HepG2 (cell line): ENCODE results near the gene NCBP2. TPM values are rescaled to one million over a fixed set of nuclear protein-coding genes. Genes with fewer than 3 reads are reported as not detected.

Experiments
- ATAC-seq: fragments of 200-7000 bp; cut with Tn5 transposase; 3 replicates; pipeline ENCODE4 v1.9.1; 2020; ENCODE audit warnings: mild to moderate bottlenecking, moderate library complexity
- BruUV-seq: library from RNA; stranded (reverse); fragments of 400-500 nt; replicated peaks from 2 replicates; lab custom pipeline; 2021; lab: Mats Ljungman, UMichigan
- CTCF ChIA-PET: fragments of 300-600 bp; formaldehyde crosslinking; extraction: SDS; loops from one replicate; lab custom pipeline; 2021; ENCODE audit warnings: low total read pairs, inconsistent platforms, low intra/inter-chr PET ratio; lab: Yijun Ruan, JAX
- POLR2A ChIA-PET: fragments of 350-600 bp; sonication (Branson Sonifier 250); formaldehyde crosslinking; loops from one replicate; lab custom pipeline; 2020; ENCODE audit warnings: antibody characterized with exemption, inconsistent platforms; lab: Yijun Ruan, JAX
- DNase-seq: peaks from one replicate; pipeline ENCODE4 v3.0.0-alpha.2; 2015; ENCODE audit warnings: low spot score
- FAIRE-seq: peaks from 3 replicates; lab custom pipeline; 2011; peaks lifted over from hg19 to GRCh38; lab: Jason Lieb, UNC
- H2AFZ ChIP-seq: one replicate; pipeline ENCODE4 v1.6.1; 2011; ENCODE audit warnings: low read length, inconsistent platforms
- H3K27ac ChIP-seq: fragments of 300-600 bp; 3 replicates; pipeline ENCODE4 v1.8.0; 2011; ENCODE audit warnings: mixed run types, mild to moderate bottlenecking, mixed read lengths, low read length, inconsistent platforms; ENCODE audit not compliant: insufficient read depth; ENCODE audit errors: extremely low read length
- H3K27me3 ChIP-seq, 2 experiments: fragments of 200-600 bp in 1 of 2; 2 replicates in 1 of 2; 3 replicates in 1 of 2; pipeline versions ENCODE4 v1.6.0 to v1.8.0; 2011; ENCODE audit warnings: low read length in 2 of 2, mild to moderate bottlenecking in 2 of 2, moderate library complexity in 2 of 2, inconsistent platforms in 1 of 2; ENCODE audit not compliant: insufficient read depth in 2 of 2, control insufficient read depth in 1 of 2
- H3K36me3 ChIP-seq, 2 experiments: fragments of 200-600 bp in 1 of 2; replicated peaks in 1 of 2; 2 replicates in 1 of 2; 3 replicates in 1 of 2; pipeline versions ENCODE4 v1.5.1 to v1.8.0; 2011; ENCODE audit warnings: low read length in 2 of 2, inconsistent platforms in 1 of 2; ENCODE audit not compliant: insufficient read depth in 2 of 2, control insufficient read depth in 1 of 2
- H3K4me1 ChIP-seq: 2 replicates; pipeline ENCODE4 v1.5.1; 2012; ENCODE audit warnings: low read length, inconsistent platforms; ENCODE audit not compliant: insufficient read depth
- H3K4me2 ChIP-seq: 2 replicates; pipeline ENCODE4 v1.6.0; 2011; ENCODE audit warnings: low read depth, low read length, inconsistent platforms
- H3K4me3 ChIP-seq, 3 experiments: fragments of 200-600 bp in 1 of 3; sonication (generic), shearing (Covaris generic) in 1 of 3; replicated peaks in 1 of 3; 2 replicates each; pipeline ENCODE4 v1.5.1; 2011 to 2016; ENCODE audit warnings: low read length in 3 of 3, inconsistent platforms in 2 of 3, low read depth in 2 of 3, mild to moderate bottlenecking in 2 of 3, control low read depth in 1 of 3, mixed read lengths in 1 of 3; ENCODE audit not compliant: insufficient read depth in 1 of 3
- H3K79me2 ChIP-seq: one replicate; pipeline ENCODE4 v1.6.1; 2011; ENCODE audit warnings: low read length, inconsistent platforms; ENCODE audit not compliant: insufficient read depth
- H3K9ac ChIP-seq: 2 replicates; pipeline ENCODE4 v1.6.0; 2011; ENCODE audit warnings: mild to moderate bottlenecking, low read depth, low read length, inconsistent platforms; ENCODE audit not compliant: insufficient read depth
- H3K9me3 ChIP-seq: 2 replicates; pipeline ENCODE4 v1.5.1; 2012; ENCODE audit warnings: mild to moderate bottlenecking, low read length
- H4K20me1 ChIP-seq: 2 replicates; pipeline ENCODE4 v1.6.0; 2011; ENCODE audit warnings: inconsistent platforms, mild to moderate bottlenecking, low read length, moderate library complexity; ENCODE audit not compliant: insufficient read depth
- BRD4 ChIP-seq: sonication (generic); formaldehyde crosslinking; IDR thresholded peaks from 2 replicates; pipeline ENCODE4 v1.4.0; 2020; ENCODE audit warnings: missing genetic modification reagents
- CEBPB ChIP-seq: IDR thresholded peaks from 2 replicates; pipeline ENCODE4 v1.6.1; 2011; ENCODE audit warnings: low read depth, low read length, improper control_type of control experiment, borderline replicate concordance
- CHCHD3 ChIP-seq: sonication (generic); formaldehyde crosslinking; IDR thresholded peaks from 2 replicates; pipeline ENCODE4 v1.8.0; 2022; ENCODE audit warnings: mild to moderate bottlenecking, missing genetic modification reagents, moderate library complexity
- CTCF ChIP-seq: sonication (generic); formaldehyde crosslinking; IDR thresholded peaks from 2 replicates; pipeline ENCODE4 v1.5.0; 2020; ENCODE audit warnings: mild to moderate bottlenecking, missing genetic modification reagents, moderate library complexity
- MBNL3 ChIP-seq: fragments of 250-450 bp; sonication (Bioruptor Pico); conservative IDR thresholded peaks from 2 replicates; pipeline ENCODE4 v1.8.0; 2022; ENCODE audit warnings: mild to moderate bottlenecking, inconsistent platforms
- POGK ChIP-seq: sonication (generic); formaldehyde crosslinking; conservative IDR thresholded peaks from 2 replicates; pipeline ENCODE4 v1.8.0; 2022; ENCODE audit warnings: mild to moderate bottlenecking, moderate library complexity, missing genetic modification reagents
- TAF1 ChIP-seq: sonication (generic); formaldehyde crosslinking; IDR thresholded peaks from 2 replicates; pipeline ENCODE4 v1.4.0; 2020; ENCODE audit warnings: missing genetic modification reagents
- ZBTB10 ChIP-seq: sonication (generic); formaldehyde crosslinking; IDR thresholded peaks from 2 replicates; pipeline ENCODE4 v1.4.0; 2020; ENCODE audit warnings: missing genetic modification reagents, borderline replicate concordance
- ZNF562 ChIP-seq: sonication (generic); formaldehyde crosslinking; IDR thresholded peaks from 2 replicates; pipeline ENCODE4 v1.8.0; 2022; ENCODE audit warnings: missing genetic modification reagents, borderline replicate concordance
- ZNF580 ChIP-seq: IDR thresholded peaks from 2 replicates; pipeline ENCODE4 v1.6.1; 2016; ENCODE audit warnings: low read depth, borderline replicate concordance
- ZNF616 ChIP-seq: sonication (generic); formaldehyde crosslinking; IDR thresholded peaks from 2 replicates; pipeline ENCODE4 v1.5.0; 2020; ENCODE audit warnings: low read depth, mild to moderate bottlenecking, missing genetic modification reagents
- ZNF652 ChIP-seq: IDR thresholded peaks from 2 replicates; pipeline ENCODE4 v1.6.1; 2016; ENCODE audit warnings: low read depth, borderline replicate concordance
- ZNF780A ChIP-seq: sonication (generic); formaldehyde crosslinking; IDR thresholded peaks from 2 replicates; pipeline ENCODE4 v1.8.0; 2022; ENCODE audit warnings: mild to moderate bottlenecking, missing genetic modification reagents, moderate library complexity
- ZSCAN21 ChIP-seq: sonication (generic); formaldehyde crosslinking; IDR thresholded peaks from 2 replicates; pipeline ENCODE4 v1.8.0; 2022; ENCODE audit warnings: mild to moderate bottlenecking, missing genetic modification reagents, moderate library complexity, borderline replicate concordance
- WGBS: methylation state at CpG from one replicate; pipeline ENCODE4 v1.1.6; 2017; ENCODE audit warnings: low lambda C conversion rate; 5-methylcytosine and 5-hydroxymethylcytosine counted together
- in situ Hi-C: cut with HindIII; loops from 2 replicates; pipeline ENCODE4 v1.10.0; 2017; ENCODE audit warnings: low pct_unique_long_range_greater_than_20kb; ENCODE audit not compliant: extremely low pct_ligation_motif_present
- intact Hi-C: fragments of 100-400 bp; cut with micrococcal nuclease; formaldehyde crosslinking; loops from one replicate; pipeline ENCODE4 v1.10.0; 2022; ENCODE audit not compliant: unreplicated experiment
- polyA plus RNA-seq, 8 experiments: library from polyadenylated mRNA; depleted of rRNA in 3 of 8; stranded (reverse) in 7 of 8; unstranded in 1 of 8; fragments of >200 nt; fragmentation: Illumina TruSeq in 4 of 8; extraction: Trizol in 4 of 8; gene quantifications; 2 replicates each; pipeline versions ENCODE4 v1.2.1 to v1.2.3, GENCODE V29; 2011 to 2016; ENCODE audit warnings: low read depth in 4 of 8, missing spikeins in 1 of 8, mixed read lengths in 1 of 8; ENCODE audit not compliant: insufficient read depth in 1 of 8
- total RNA-seq, 5 experiments: library from RNA; depleted of rRNA; stranded (reverse); fragments of >200 nt; fragmentation: Illumina TruSeq; extraction: Trizol; gene quantifications; 2 replicates each; pipeline ENCODE4 v1.2.3, GENCODE V29; 2016; ENCODE audit warnings: low read depth in 1 of 5

Gene NCBP2
- total and polyA plus RNA-seq, 2 of the 13 experiments (the other 11 are each of a cell fraction or from before 2014, with no cell fraction given) = 58.7 to 95.5 TPM

- H3K36me3 ChIP-seq = no peaks in the 10 kb centered on the region
- CTCF ChIA-PET = interaction anchor here (1.0 kb wide), 1 partner anchor 15 kb away, joined by 3 read pairs; no protein-coding TSS in a partner anchor
- no peaks in the 10 kb centered on the region for H3K79me2 ChIP-seq
- peak; percentile 88 for FAIRE-seq
- H2AFZ ChIP-seq = no peak overlapping the region
- peak overlapping the region; percentile 31 for H3K9ac ChIP-seq
- peak; percentile 74 for DNase-seq
- H3K4me3 ChIP-seq = peak overlapping the region; percentile 31 to 57 (median 31); a peak in 5 of 6 replicates
- ATAC-seq = peak; percentile 77
- POLR2A ChIA-PET = interaction anchor here (1.2 kb wide), 1 partner anchor 41 kb away, joined by 5 read pairs; the partner anchor contains the start of gene MELTF
- in situ Hi-C loops = loop anchor here (25.0 kb wide), 1 partner anchor 524 kb away; no protein-coding TSS in a partner anchor
- 1% methylated on average over 5 of the region's 12 CpGs for WGBS
- H3K27ac ChIP-seq = peak overlapping the region; percentile 77
- H3K4me2 ChIP-seq = peak overlapping the region; percentile 87
- H4K20me1 ChIP-seq = no peaks in the 10 kb centered on the region
- peaks cover 2% of the 10 kb centered on the region; the same call in 1 of the 2 replicates for H3K9me3 ChIP-seq
- peaks cover 73% of the 10 kb centered on the region for H3K4me1 ChIP-seq
- no TSS peak for BruUV-seq
- intact Hi-C loops = no loop called here
- H3K27me3 ChIP-seq = no peaks in the 10 kb centered on the region
- TF ChIP-seq CEBPB (no peak), ZNF652 (CRISPR knock-in tag) (no peak), ZNF780A (CRISPR knock-in tag) (peak; percentile 86; the same call in 1 of the 2 replicates), ZSCAN21 (CRISPR knock-in tag) (peak; percentile 45; the same call in 1 of the 2 replicates), BRD4 (CRISPR knock-in tag) (peak; percentile 33; the same call in 1 of the 2 replicates), CTCF (CRISPR knock-in tag) (peak; percentile 68), ZNF580 (CRISPR knock-in tag) (peak; percentile 64; the same call in 1 of the 2 replicates), TAF1 (CRISPR knock-in tag) (no peak), MBNL3 (no peak), POGK (CRISPR knock-in tag) (peak; percentile 54; the same call in 1 of the 2 replicates), ZNF562 (CRISPR knock-in tag) (no peak), CHCHD3 (CRISPR knock-in tag) (no peak), ZBTB10 (CRISPR knock-in tag) (no peak), ZNF616 (CRISPR knock-in tag) (peak; percentile 73; the same call in 1 of the 2 replicates)
Observed at GRCh38 chr3:196988241-196989029, 46.1 kb upstream of the NCBP2 start.
